ENCODE measurements around the gene HOXA3. TPM values are rescaled to one million over a fixed set of nuclear protein-coding genes. Genes with fewer than 3 reads are reported as not detected.

Gene HOXA3
- total RNA-seq, 1 experiment from 2014 or later: 22.6 TPM

DNA sequence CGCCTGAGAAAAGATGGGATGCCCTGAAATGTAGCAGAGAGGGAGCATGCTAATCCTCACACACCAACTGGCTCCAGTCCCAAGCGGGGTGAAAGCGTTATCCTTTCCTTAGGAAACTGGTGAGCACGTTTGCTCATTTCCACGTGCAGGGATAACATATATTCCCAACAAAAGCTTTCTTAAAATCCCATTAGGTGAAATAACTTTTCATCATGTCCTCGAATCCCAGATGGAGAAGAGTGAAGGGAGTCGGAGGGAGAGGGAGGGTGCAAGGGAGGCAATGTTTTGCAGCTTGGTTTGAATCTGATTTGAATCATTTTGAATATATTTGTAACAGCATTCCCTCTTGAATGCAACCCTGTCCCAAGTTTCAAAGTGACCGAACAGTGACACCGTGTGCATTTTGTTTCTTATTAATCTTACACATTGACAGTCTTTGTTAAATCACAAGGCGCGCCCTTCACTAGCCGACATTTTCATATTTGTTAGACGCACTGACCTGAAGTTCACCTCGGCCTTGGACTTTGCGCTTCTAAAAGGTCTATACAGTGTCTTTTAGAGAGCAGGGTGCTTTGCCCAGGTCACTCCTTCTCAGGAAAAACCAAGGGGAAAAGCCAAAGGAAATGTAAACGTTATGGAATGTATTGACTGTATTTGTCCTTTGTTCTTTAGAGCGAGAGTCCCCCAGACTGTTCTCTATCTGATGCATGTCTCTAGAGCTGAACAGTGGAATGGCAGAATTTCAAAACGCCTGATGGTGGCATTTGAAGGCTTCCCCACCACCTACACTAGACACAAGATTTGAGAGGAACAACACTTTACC lies 18.8 kb downstream of the HOXA3 start:
- intact Hi-C loops (cut with micrococcal nuclease; ENCODE audit: unreplicated experiment): no loop called here
- H3K27me3 ChIP-seq (replicated peaks; ENCODE audit: control insufficient read depth, insufficient read depth, low read length): no peaks in the 10 kb centered on the region

DNA sequence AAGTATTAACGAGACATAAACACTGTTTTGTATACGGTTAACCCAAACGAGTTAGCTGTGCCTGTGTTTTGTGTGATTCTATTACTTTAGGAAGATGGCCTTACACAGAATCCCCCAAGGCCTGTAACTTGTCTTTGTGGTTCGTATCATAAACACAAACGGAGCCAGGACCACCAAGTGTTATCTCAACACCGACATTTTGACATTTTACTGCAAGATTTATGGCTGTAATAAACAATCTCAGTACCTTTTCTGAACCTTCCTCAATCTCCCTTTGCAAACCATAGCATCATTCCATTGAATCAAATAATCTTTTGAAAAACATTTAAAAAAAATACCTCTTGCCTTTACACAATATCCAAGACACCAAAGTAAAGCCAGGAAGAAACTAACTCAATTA lies 19.4 kb downstream of the HOXA3 start:
- H3K9me3 Mint-ChIP-seq (ENCODE audit: unreplicated experiment): no peaks in the 10 kb centered on the region
- H3K4me1 Mint-ChIP-seq (ENCODE audit: low read depth, unreplicated experiment): peaks cover 27% of the 10 kb centered on the region
- H3K9me3 ChIP-seq: no peaks in the 10 kb centered on the region
- TF ChIP-seq, protein P1, sequence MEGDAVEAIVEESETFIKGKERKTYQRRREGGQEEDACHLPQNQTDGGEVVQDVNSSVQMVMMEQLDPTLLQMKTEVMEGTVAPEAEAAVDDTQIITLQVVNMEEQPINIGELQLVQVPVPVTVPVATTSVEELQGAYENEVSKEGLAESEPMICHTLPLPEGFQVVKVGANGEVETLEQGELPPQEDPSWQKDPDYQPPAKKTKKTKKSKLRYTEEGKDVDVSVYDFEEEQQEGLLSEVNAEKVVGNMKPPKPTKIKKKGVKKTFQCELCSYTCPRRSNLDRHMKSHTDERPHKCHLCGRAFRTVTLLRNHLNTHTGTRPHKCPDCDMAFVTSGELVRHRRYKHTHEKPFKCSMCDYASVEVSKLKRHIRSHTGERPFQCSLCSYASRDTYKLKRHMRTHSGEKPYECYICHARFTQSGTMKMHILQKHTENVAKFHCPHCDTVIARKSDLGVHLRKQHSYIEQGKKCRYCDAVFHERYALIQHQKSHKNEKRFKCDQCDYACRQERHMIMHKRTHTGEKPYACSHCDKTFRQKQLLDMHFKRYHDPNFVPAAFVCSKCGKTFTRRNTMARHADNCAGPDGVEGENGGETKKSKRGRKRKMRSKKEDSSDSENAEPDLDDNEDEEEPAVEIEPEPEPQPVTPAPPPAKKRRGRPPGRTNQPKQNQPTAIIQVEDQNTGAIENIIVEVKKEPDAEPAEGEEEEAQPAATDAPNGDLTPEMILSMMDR (IDR thresholded peaks at IDR 0.05; ENCODE audit: insufficient read depth in 1 of 2, low read depth in 1 of 2, low read length in 1 of 2, severe bottlenecking in 1 of 2, unreplicated experiment in 1 of 2): no peak
- H3K4me3 Mint-ChIP-seq (ENCODE audit: unreplicated experiment): no peak overlapping the region
- ChIA-PET POLR2A (no interaction called here), CTCF (interaction anchor here (0.8 kb wide), 1 partner anchor 28 kb away, joined by 3 read pairs; no protein-coding TSS in a partner anchor)
- DNase-seq: no peak
- intact Hi-C loops (cut with micrococcal nuclease; ENCODE audit: unreplicated experiment): no loop called here
- no TSS peak for BruUV-seq (replicated peaks)
- H3K27me3 ChIP-seq (replicated peaks; ENCODE audit: control insufficient read depth, insufficient read depth, low read length): no peaks in the 10 kb centered on the region
- H3K36me3 ChIP-seq (ENCODE audit: control insufficient read depth, insufficient read depth, low read length): no peaks in the 10 kb centered on the region
- no peaks in the 10 kb centered on the region for H3K36me3 Mint-ChIP-seq (ENCODE audit: insufficient read depth, unreplicated experiment)
- H3K27ac Mint-ChIP-seq (ENCODE audit: unreplicated experiment): no peak overlapping the region
- no peaks in the 10 kb centered on the region for H3K27me3 Mint-ChIP-seq (ENCODE audit: insufficient read depth, unreplicated experiment)
- no peak overlapping the region for H3K4me3 ChIP-seq (ENCODE audit: low read depth, low read length)
- peaks cover 29% of the 10 kb centered on the region for H3K4me1 ChIP-seq

More for the DNA sequence above, 18.8 kb downstream of the HOXA3 start:
- peaks cover 29% of the 10 kb centered on the region for H3K4me1 ChIP-seq
- Mint-ChIP-seq H3K36me3 (ENCODE audit: insufficient read depth, unreplicated experiment) (no peaks in the 10 kb centered on the region), H3K9me3 (ENCODE audit: unreplicated experiment) (no peaks in the 10 kb centered on the region), H3K4me3 (ENCODE audit: unreplicated experiment) (no peak overlapping the region), H3K27me3 (ENCODE audit: insufficient read depth, unreplicated experiment) (no peaks in the 10 kb centered on the region), H3K27ac (ENCODE audit: unreplicated experiment) (no peak overlapping the region), H3K4me1 (ENCODE audit: low read depth, unreplicated experiment) (peaks cover 27% of the 10 kb centered on the region)
- no TSS peak for BruUV-seq (replicated peaks)
- TF ChIP-seq, protein P1 (IDR thresholded peaks at IDR 0.05; ENCODE audit: insufficient read depth in 1 of 2, low read depth in 1 of 2, low read length in 1 of 2, severe bottlenecking in 1 of 2, unreplicated experiment in 1 of 2): no peak
- peak in 1 of 2 experiments; percentile 22 for DNase-seq
- H3K4me3 ChIP-seq (ENCODE audit: low read depth, low read length): no peak overlapping the region
- H3K36me3 ChIP-seq (ENCODE audit: control insufficient read depth, insufficient read depth, low read length): no peaks in the 10 kb centered on the region
- ChIA-PET CTCF (interaction anchor here (0.7 to 0.8 kb wide), 2 partner anchors 27 to 48 kb away, joined by 3 read pairs; no protein-coding TSS in a partner anchor), POLR2A (no interaction called here)
- no peaks in the 10 kb centered on the region for H3K9me3 ChIP-seq

DNA sequence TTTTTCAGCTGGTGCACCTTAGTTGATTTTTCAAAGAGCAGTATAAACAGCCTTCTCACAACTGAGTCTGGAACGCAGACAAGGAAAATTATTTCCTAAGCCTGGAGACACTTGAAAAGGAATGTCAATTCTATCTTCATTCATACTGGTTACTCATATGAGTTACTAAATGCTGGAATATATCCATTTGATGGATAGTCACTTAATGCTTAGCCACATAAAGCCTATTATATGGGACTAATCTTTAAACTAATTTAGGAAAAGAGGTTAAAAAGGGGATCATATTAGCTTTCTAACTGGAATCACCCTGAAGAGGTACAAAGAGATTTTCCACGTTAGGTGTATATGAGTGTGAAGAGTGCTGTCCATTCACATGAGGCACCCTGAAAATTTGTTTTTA lies 20.2 kb downstream of the HOXA3 start:
- H3K27me3 ChIP-seq (replicated peaks; ENCODE audit: control insufficient read depth, insufficient read depth, low read length): no peaks in the 10 kb centered on the region
- H3K4me1 Mint-ChIP-seq (ENCODE audit: low read depth, unreplicated experiment): peaks cover 27% of the 10 kb centered on the region
- no peak for DNase-seq

More for the DNA sequence above, 20.2 kb downstream of the HOXA3 start:
- H3K9me3 ChIP-seq: no peaks in the 10 kb centered on the region
- Mint-ChIP-seq H3K4me3 (ENCODE audit: unreplicated experiment) (peak overlapping the region; percentile 22), H3K9me3 (ENCODE audit: unreplicated experiment) (no peaks in the 10 kb centered on the region), H3K36me3 (ENCODE audit: insufficient read depth, unreplicated experiment) (no peaks in the 10 kb centered on the region), H3K27ac (ENCODE audit: unreplicated experiment) (no peak overlapping the region), H3K27me3 (ENCODE audit: insufficient read depth, unreplicated experiment) (no peaks in the 10 kb centered on the region)
- CTCF ChIA-PET: no interaction called here
- POLR2A ChIA-PET: interaction anchor here (2.2 kb wide), 1 partner anchor 18 kb away, joined by 19 read pairs; no protein-coding TSS in a partner anchor
- no peaks in the 10 kb centered on the region for H3K36me3 ChIP-seq (ENCODE audit: control insufficient read depth, insufficient read depth, low read length)
- TF ChIP-seq, protein P1 (IDR thresholded peaks at IDR 0.05; ENCODE audit: insufficient read depth in 1 of 2, low read depth in 1 of 2, low read length in 1 of 2, severe bottlenecking in 1 of 2, unreplicated experiment in 1 of 2): no peak
- BruUV-seq (replicated peaks): no TSS peak
- no peak overlapping the region for H3K4me3 ChIP-seq (ENCODE audit: low read depth, low read length)
- H3K4me1 ChIP-seq: peaks cover 29% of the 10 kb centered on the region
- intact Hi-C loops (cut with micrococcal nuclease; ENCODE audit: unreplicated experiment): no loop called here
